Ovary (tissue), 9 donors: ENCODE measurements around the gene LCN2. TPM values are rescaled to one million over a fixed set of nuclear protein-coding genes. Genes with fewer than 3 reads are reported as not detected.

ENCODE experiments used
- DNase-seq, 5 donors: peaks; one replicate each; pipeline ENCODE4 v3.0.0-alpha.2; 2019 to 2020
- H3K27ac ChIP-seq, 2 donors: fragments of 200-600 bp; one replicate each; pipeline versions ENCODE4 v1.5.1 to v1.8.0; 2019 to 2022
- H3K27me3 ChIP-seq: fragments of 200-600 bp; one replicate; pipeline ENCODE4 v1.8.0; 2022
- H3K36me3 ChIP-seq: fragments of 200-600 bp; sonication (generic); one replicate; pipeline ENCODE4 v1.5.1; 2019
- H3K4me1 ChIP-seq: one replicate; pipeline ENCODE4 v1.8.1; 2013; ENCODE audit warnings: mild to moderate bottlenecking, moderate library complexity; ENCODE audit not compliant: insufficient read depth
- H3K4me3 ChIP-seq: fragments of 200-600 bp; sonication (generic); one replicate; pipeline ENCODE4 v1.5.1; 2017
- H3K9me3 ChIP-seq, 2 donors: fragments of 200-600 bp in 1 of 2; sonication (generic) in 1 of 2; one replicate each; pipeline versions ENCODE4 v1.5.1 to v1.8.1; 2013 to 2019; ENCODE audit warnings: mild to moderate bottlenecking in 1 of 2, moderate library complexity in 1 of 2
- CTCF ChIP-seq, 3 donors: fragments of 450-650 bp in 2 of 3; fragments of 200-600 bp in 1 of 3; IDR thresholded peaks; one replicate each; pipeline versions ENCODE4 v1.5.1 to v1.8.0; 2016 to 2022; ENCODE audit warnings: antibody characterized with exemption in 3 of 3, mild to moderate bottlenecking in 1 of 3
- EP300 ChIP-seq: sonication (generic); formaldehyde crosslinking; IDR thresholded peaks from one replicate; pipeline ENCODE4 v1.6.1; 2017; ENCODE audit warnings: antibody characterized with exemption
- POLR2A ChIP-seq: fragments of 450-650 bp; IDR thresholded peaks from one replicate; pipeline ENCODE4 v1.6.1; 2017; ENCODE audit warnings: antibody characterized with exemption, mild to moderate bottlenecking, moderate library complexity
- WGBS, 3 donors: extraction: QIAGEN DNeasy Blood & Tissue Kit in 1 of 3; methylation state at CpG; one replicate each; pipeline versions ENCODE4 v1.1.5 to v1.1.7; 2013 to 2017; 5-methylcytosine and 5-hydroxymethylcytosine counted together
- intact Hi-C, 4 donors: fragments of 100-400 bp; cut with DNase I; formaldehyde crosslinking; loops; one replicate each; pipeline versions ENCODE4 v1.11.0 to v1.15.1; 2022 to 2023
- polyA plus RNA-seq, 2 donors: library from polyadenylated mRNA; stranded (reverse); fragments of 200-250 nt in 1 of 2; fragments of 350-450 nt in 1 of 2; fragmentation: Illumina TruSeq in 1 of 2; extraction: RNeasy Lipid Tissue Mini Kit (QIAGEN cat#74804) in 1 of 2; gene quantifications; one replicate each; pipeline ENCODE4 v1.2.3, GENCODE V29; 2013 to 2014
- total RNA-seq, 7 donors: library from RNA; depleted of rRNA in 2 of 7; stranded (reverse); fragments of >200 nt in 2 of 7; fragmentation: NEBNext Ultra II Directional in 3 of 7; extraction: Animal tissue kit (Norgen Biotek cat#: 25700) in 3 of 7; gene quantifications; one replicate each; pipeline versions ENCODE4 v1.1.0 to v1.2.4, GENCODE V29; 2016 to 2023
- donor health status: DM: no; HTN: no; CAD: no; lungs with moderate emphysema.
- donor health status: DM: no; HTN: no; CAD: no.
- donor health status: Bipolar disorder and iron deficiency.
- donor health status: DM: yes; HTN: yes; CAD: no.
- donor health status: DM: no; HTN: no; CAD: no.
- donor health status: DM: yes; HTN: yes; CAD: no.

LCN2 gene
- total and polyA plus RNA-seq, 9 donors, result 0.33 to 19.5 (median 3.6) TPM; not detected in 2

GRCh38 chr9:128116104-128117083 is 32.9 kb upstream of the LCN2 start:
- intact Hi-C loops, result loop anchor here (1.0 to 10.0 kb wide), 3 partner anchors 72 to 174 kb away; no protein-coding TSS in a partner anchor
- WGBS, 3 donors, result 76 to 84% (median 83%) methylated on average over 16 of the region's 16 CpGs
- peak in 4 of 5 donors; percentile 17 to 38 (median 24) for DNase-seq

DNA sequence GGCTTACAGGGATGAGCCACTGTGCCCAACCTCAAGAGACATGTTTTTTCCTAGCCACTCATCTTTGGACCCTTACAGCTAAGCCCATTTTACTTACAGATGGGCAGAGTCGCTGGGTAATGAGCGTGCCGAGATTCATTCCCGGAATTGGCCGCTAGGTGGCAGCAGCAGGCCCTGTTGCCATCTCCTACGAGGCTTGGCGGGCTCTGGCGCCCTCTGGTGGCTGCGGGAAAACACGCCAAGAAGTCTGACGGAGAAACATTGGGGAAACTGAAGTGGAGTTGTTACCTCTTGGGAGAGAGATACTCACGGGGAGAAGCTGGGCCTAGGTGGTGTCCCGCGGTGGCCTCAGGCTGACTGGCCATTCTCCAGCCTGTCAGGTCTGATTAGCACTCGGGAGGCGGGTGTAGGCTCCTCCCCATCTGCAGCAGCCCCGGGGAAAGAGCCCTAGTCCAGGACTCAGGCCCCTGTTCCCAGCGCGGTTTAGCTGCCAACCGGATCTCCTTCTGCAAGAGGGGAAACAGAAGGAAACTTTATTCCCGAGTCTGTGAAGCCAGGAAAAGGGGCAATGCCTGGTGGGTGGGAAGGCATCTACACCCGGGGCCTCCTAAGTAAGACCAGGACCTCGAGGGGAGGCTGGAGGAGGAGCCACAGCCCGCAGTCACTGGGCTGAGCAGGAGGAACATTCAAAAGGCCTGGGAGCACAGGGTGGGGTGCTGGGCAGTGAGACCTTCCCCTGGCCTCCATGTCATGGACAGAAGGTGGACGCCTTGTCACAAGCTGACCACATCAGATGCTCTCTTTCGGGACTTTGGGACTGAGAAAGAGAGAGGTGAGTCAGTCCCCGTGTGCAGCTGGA is 31.4 kb upstream of the LCN2 start:
- no peaks in the 10 kb centered on the region for H3K27me3 ChIP-seq
- WGBS, 3 donors, result 9 to 11% (median 10%) methylated on average over 27 of the region's 27 CpGs
- H3K36me3 ChIP-seq, result no peaks in the 10 kb centered on the region
- TF ChIP-seq POLR2A, result peak; percentile 45
- TF ChIP-seq CTCF (IDR thresholded peaks at IDR 0.05), result peak; percentile 100
- no peak for TF ChIP-seq EP300
- no peak overlapping the region for H3K4me3 ChIP-seq
- intact Hi-C loops, result loop anchor here (1.0 to 10.0 kb wide), 3 partner anchors 73 to 176 kb away; no protein-coding TSS in a partner anchor
- peaks cover 4% of the 10 kb centered on the region for H3K4me1 ChIP-seq
- DNase-seq, result peak; percentile 91 to 98 (median 98)
- H3K27ac ChIP-seq, result no peak overlapping the region
- H3K9me3 ChIP-seq, result no peaks in the 10 kb centered on the region

More at GRCh38 chr9:128116104-128117083, 32.9 kb upstream of the LCN2 start:
- Histone ChIP-seq H3K9me3 (no peaks in the 10 kb centered on the region), H3K27ac (no peak overlapping the region), H3K27me3 (no peaks in the 10 kb centered on the region), H3K4me1 (peaks cover 4% of the 10 kb centered on the region), H3K4me3 (no peak overlapping the region), H3K36me3 (no peaks in the 10 kb centered on the region)
- no peak for TF ChIP-seq POLR2A
- no peak for TF ChIP-seq EP300
- TF ChIP-seq CTCF (IDR thresholded peaks at IDR 0.05), result no peak

- WGBS, 3 donors, result 37 to 49% (median 44%) methylated on average over 3 of the region's 3 CpGs
- H3K36me3 ChIP-seq, result no peaks in the 10 kb centered on the region
- intact Hi-C loops, result loop anchor here in 3 of 4 donors (5.0 to 10.0 kb wide), 2 partner anchors 74 to 176 kb away; no protein-coding TSS in a partner anchor
Observed at GRCh38 chr9:128118472-128118857, 30.8 kb upstream of the LCN2 start.

More at GRCh38 chr9:128118472-128118857, 30.8 kb upstream of the LCN2 start:
- peak in 1 of 5 donors; percentile 17 for DNase-seq
- no peak overlapping the region for H3K4me3 ChIP-seq
- peaks cover 4% of the 10 kb centered on the region for H3K4me1 ChIP-seq
- no peaks in the 10 kb centered on the region for H3K9me3 ChIP-seq
- TF ChIP-seq EP300, result no peak
- TF ChIP-seq POLR2A, result no peak
- TF ChIP-seq CTCF (IDR thresholded peaks at IDR 0.05), result no peak
- no peak overlapping the region for H3K27ac ChIP-seq
- H3K27me3 ChIP-seq, result no peaks in the 10 kb centered on the region
